Hindlimb muscle (tissue), 1 donor: ENCODE results near the gene CNTN5. TPM values are rescaled to one million over a fixed set of nuclear protein-coding genes. Genes with fewer than 3 reads are reported as not detected.
"Not testable (repeated sequence)": the region's sequence is repeated elsewhere in the genome, so short reads cannot be mapped to it uniquely, and the experiment has no call there.

Experiments used
- DNase-seq: peaks from one replicate; pipeline ENCODE4 v3.0.0-alpha.2; 2013
- polyA plus RNA-seq: library from polyadenylated mRNA; unstranded; fragments of 120-200 nt; gene quantifications from one replicate; pipeline ENCODE4 v1.2.1, GENCODE V29; 2013; ENCODE audit not compliant: insufficient read length

Gene CNTN5
- polyA plus RNA-seq, 1 donor = 4.7 TPM

DNA sequence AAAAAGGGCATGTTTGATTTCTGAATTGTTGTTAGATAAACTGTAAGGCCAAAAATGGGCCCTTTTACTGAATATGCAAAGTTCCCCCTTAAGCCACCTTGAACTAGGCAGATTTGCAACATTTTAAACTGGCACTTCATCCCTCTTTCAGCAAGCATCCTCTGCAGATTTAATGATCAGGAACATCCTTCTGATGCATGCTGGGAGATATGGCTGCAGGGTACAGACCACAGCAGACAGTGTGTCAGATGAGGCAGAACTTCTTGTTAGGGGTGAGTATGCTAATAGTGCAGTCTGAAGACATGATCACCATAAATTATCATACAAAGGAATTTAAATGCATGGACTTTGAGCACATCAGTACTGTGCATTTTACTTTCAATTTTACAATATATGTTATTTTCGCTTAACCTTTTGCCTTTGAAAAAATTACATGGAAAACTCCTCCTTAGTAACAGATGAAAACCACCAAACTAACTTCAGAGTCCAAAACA, 1203.8 kb downstream of the CNTN5 start:
- no peak for DNase-seq

DNA sequence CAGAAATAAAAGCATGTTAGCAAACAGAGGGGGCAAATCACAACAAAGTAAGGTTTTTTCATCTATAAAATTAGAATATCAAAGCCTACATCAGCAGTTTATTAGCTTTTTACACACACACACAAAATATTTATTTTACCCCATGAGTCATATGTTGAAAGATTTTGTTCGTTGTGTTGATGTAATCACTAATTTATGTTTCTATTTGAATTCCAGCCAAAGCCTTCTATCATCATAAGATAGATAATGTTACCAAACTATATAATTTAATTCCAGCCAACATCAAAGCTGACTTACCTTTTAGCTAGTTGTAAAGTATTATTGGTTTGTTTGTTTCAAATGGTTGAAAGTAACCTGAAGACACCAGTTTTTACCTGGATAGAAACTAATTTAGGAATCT, 1208.3 kb downstream of the CNTN5 start:
- DNase-seq = no peak

DNA sequence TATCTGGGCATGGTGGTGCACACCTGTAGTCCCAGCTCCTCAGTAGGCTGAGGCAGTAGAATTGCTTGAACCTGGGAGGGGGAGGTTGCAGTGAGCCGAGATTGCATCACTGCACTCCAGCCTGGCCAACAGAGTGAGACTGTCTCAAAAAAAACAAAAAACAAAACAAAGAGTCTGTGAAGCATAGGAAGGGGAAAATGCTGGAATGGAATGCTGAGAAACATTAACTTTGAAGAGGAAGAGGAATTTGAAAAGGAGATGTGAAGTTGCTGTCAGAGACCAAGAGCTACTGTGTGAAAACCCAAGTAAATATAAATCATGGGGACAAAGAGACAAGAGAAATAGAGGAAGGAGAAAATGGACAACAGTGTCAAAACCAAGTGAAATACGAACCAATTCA, 1211.3 kb downstream of the CNTN5 start:
- no peak for DNase-seq

DNA sequence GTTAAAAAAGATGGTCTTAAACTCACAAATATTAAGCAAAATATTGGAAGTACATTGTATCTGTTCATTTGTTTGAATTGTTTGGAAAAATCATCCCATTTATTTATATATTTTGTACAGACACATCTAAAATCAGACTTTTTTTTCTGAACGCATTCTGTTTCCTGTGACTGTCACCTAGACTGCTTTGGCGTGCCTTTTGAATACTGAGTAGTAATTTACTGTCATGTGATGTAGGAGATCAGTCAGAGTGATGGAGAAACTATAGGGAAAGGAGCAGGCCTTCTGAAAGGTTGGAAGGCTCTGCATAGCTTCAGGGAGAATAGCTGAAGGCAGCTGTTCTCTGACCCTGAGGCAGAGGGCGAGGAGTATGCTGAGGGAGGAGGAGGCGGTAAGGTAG, 1214.3 kb downstream of the CNTN5 start:
- DNase-seq = no peak

DNA sequence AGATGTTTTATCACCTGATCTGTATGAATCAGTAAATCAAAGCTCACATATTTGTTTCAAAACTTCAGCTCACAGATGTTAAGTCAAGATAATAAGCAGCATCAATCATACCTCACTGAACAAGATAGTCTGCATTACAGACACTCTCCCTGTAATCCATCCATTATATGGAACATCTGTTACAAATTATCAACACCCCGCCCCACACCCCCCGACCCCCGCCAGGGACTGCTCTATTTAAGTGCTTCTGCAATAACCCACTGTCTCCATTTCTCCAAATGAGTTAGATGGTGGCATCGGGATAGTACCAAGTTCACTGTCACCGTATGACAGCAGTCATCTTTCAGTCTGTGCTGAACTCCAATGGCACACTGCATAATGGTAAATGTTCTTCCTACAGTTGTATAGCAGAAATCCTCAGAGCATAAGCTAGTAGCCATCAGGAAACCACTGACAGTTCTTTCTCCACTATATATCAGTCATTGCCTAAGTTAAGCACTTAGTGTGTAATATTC, 1219.3 kb downstream of the CNTN5 start:
- DNase-seq = no peak

DNA sequence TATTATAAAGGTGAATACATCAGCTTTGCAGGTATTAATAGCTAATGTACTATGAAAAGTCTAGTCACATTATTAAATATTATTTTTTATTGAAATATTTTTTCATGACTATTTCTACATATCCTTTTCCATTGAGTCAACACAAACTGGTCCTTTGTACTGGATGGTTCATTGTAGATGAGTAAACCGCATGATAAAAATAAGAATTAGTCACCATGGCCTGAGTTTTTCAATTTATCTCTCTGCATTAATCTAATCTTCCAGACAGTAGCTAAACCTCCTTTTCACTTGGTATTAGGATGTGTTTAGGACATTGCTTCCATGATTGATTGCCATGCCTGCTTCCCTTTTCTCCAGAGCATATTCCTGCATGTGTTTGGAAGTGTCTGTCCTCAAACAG, 1227.0 kb downstream of the CNTN5 start:
- no peak for DNase-seq

DNA sequence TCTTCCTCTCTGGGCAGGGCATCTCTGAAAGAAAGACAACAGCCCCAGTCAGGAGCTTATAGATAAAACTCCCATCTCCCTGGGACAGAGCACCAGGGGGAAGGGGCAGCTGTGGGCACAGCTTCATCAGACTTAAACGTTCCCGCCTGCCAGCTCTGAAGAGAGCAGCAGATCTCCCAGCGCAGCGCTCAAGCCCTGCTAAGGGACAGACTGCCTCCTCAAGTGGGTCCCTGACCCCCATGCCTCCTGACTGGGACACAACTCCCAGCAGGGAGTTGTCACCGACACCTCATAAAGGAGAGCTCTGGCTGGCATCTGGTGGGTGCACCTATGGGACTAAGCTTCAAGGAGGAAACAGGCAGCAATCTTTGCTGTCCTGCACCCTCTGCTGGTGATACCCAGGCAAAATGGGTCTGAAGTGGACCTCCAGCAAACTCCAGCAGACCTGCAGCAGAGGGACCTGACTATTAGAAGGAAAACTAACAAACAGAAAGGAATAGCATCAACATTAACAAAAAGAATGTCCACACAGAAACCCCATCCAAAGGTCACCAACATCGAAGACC, 1236.6 kb downstream of the CNTN5 start:
- DNase-seq = not testable (repeated sequence)

DNA sequence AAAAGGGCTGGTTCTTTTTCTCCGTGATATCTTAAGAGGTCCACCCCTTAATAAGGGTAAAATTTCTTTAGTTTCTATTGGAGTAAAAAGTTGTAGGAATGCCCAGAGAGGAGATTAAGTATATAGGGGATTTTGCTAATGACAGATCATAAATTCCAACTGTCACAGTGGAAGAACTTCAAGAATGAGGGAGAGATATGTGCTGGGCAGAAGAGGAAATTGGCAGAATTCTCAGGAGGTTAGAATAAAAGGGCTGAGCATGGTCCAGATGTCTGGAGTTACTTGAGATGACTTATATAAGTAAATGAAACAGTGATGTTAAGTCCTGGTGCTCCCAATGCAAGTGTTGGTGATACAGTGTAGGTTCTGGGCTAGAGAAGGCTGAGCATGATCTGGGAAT, 1248.8 kb downstream of the CNTN5 start:
- DNase-seq = no peak

DNA sequence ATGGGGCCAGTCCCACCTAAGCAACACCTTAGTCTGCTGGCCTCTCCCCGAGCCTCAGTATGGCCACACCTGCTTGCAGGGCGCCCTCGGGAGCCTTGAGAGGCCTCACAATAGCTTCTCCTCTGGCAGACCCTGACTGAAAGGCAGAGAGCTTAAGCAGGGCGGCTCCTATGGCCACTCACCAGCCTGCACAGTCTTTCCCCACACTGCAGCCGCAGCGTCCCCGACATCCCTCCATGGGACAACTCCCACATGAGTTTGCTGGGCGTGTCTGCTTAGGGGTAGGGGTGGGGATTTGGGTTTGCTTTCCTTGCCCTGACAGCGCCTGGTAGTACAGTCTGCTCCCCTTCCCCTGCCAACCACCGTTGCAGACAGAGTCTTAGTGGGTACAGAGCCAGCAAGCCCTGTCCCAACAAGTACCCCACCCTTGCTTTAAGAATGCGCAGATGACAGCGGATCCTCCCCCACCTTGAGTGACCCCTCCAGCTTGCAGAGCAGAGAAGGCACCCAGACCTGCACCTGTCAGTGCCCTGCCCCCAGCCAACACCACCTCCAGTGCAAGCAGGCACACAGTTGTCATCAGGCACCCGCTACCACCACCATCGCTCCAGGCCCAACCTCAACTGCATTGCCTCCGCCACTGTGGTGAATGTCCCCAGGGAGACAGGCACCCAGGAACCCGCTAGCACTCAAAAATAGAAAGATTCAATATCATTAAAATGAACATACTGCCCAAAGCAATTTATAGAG, 1252.5 kb downstream of the CNTN5 start:
- no peak for DNase-seq

DNA sequence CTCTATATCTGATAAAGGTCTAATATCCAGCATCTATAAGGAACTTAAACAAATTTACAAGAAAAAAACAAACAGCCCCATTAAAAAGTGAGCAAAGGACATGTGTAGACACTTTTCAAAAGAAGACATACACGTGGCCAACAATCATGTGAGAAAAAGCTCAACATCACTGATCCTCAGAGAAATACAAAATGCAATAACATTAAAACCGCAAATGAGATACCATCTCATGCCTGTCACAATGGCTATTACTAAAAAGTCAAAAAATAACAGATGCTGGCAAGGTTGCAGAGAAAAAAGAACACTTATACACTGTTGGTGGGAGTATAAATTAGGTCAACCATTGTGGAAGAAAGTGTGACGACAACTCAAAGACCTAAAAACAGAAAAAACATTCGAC, 1253.7 kb downstream of the CNTN5 start:
- not testable (repeated sequence) for DNase-seq

DNA sequence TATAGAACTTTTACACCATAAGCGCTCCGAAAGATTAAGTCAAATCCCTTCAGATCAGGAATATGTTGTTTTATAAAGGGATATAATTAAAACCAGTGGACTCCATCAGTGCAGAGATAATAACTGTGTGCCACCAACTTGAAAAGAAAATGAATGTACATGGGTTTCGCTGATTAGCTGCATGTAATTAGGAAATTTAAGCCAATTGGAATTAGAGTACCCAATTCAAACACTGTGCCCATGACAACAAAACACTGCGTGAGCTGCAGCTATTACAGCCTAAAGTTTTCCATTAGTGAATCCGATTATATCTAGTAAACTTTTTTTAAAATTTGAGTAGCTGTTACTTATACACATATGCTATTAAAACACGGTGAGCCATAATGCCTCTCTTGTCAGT, 1274.0 kb downstream of the CNTN5 start:
- DNase-seq = no peak

DNA sequence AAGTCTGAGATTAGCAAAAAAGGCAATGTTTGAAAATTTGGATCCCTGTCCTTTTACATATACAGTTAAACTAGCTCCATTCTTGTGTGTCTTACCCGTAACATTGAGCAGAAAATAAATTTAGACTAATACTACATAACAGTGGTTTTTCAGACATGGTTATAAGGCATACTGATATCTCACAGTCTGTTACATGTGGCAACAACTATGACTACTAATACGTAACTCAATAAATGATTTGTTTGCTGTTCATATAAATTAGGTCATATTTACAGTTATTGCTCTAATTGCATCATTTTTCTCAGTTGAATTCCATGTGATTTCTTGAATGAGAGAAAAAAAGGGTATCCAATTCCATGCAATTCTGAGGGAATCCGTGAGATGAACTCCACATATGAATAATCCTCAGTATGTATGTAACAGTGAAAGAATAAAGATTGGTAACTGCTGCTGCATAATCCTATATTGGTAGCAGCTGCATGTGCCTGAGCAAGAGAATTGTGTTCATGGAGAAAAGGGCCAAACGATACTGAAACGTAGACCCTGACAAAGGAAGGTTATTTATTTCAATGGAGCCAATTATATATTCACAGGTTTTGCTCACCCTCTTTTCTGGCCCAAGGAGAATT, 1275.4 kb downstream of the CNTN5 start:
- no peak for DNase-seq

DNA sequence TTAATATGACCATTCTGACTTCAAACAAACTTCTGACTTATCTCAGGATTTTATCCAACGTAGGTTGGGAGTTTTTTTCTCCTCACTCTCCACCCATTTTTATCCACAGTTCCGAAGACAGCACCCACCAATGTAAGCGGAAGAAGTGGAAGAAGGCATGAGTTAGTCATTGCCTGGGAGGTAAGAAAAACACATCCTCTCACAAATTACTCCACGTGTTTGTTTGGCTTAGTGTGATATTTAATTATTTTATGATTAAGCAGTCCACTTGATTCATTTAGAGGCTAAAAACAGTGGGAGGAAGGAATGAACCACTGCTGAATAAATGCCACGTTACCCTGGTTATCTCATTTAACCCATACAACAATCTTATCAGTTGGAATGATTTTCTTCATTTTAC, 1276.8 kb downstream of the CNTN5 start:
- DNase-seq = no peak

DNA sequence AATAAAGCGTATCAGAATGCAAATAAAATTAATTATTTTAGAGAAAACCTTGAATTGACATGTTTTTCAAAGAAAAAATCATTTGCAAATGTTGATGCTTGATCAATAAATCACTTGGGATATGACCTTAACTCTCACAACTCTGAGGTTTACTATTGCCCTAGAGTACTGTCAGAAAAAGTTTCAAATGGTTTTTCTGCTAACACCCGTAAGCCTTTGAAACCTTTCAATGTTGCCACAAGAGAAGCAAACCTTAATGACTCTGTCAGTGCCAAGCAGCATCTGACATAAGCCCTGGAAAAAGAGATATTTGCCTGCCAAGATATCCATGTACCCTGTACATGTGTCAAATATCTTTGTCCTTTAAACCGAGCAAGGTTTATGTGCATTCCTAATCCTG, 1282.1 kb downstream of the CNTN5 start:
- no peak for DNase-seq

DNA sequence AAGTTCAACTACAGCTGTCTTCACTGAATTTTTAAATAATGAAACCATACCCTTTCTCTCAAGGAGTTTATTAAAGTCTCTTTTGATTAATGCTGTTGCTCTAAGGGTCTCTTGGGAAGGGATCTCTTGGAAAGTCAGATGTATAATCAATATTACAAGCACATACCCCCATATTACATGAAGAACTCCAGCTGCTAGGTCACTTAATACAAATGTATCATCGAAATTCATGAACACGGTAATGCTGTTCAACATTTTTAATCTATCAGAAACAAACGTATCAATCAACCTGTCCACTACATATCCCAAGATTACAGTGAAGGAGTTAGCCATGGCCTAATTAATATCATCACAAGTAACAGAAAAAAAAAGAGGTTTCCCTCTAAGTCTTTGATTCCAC, 1283.1 kb downstream of the CNTN5 start:
- DNase-seq = no peak

DNA sequence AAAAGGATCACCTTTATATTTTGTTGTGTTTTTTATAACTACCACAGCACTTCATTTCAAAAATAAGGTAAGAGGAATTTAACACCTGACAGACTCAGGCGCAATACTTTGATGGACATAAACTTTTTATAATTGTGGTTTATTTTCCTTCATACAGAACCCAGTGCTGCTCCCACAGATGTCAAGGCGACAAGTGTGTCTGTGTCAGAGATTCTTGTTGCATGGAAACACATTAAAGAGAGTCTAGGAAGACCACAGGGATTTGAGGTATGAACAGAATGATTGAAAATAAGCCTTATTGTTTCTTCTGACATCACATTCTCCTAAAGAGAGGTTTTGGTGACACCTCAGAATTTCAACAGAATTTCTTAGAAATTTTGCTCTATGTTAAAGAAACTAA, 1287.5 kb downstream of the CNTN5 start:
- DNase-seq = no peak

DNA sequence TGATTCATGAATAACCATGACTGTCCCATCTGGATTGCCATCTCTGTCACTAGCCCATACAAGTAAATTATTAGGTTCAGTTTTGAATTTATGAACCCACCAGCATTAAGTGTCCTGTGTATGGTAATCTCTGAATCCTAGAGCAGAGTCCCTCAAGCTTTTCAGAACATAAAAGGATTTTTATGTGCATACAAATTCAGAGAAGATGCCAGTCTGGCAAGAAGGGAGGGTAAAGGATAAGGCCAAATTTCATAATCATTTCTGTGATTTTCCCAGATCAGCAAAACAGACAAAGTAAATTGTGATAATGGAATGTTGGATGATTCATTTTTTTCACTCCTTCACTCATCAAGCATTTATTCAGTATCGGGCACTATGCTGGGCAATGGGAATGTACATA, 1295.2 kb downstream of the CNTN5 start:
- DNase-seq = no peak

DNA sequence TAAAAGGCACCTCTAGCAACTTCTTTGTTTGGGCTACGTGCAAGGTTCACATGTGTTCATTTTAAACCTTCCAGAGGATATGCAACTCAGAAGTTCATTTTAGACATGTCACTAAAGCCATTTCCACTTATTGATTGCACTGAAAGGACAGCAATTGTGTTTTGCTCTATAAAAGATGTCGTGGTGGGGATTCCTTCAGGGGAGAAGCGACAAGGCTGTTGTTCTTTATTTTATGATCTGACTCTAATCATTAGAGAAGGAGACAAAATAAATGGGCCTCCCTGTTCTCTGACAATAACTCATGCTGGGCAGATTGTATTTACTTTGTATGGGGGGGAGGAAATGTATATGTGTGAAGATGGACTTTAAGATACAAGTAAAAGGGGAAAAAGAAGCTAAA, 1296.2 kb downstream of the CNTN5 start:
- no peak for DNase-seq

DNA sequence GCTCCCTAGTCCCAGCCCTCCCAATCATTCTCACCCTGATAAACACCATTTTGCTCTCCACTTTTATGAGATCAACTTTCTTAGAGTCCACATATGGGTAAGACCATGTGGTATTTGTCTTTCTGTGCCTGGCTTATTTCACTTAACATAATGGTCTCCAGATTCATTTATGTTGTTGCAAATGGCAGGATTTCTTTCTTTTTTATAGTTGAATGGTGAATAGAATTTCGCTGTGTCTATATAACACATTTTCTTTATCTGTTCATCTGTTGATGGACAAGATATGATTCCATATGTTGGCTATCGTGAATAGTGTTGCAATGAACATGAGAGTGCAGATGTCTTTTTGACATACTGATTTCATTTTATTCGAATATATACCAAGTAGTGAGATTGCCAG, 1298.9 kb downstream of the CNTN5 start:
- DNase-seq = no peak

DNA sequence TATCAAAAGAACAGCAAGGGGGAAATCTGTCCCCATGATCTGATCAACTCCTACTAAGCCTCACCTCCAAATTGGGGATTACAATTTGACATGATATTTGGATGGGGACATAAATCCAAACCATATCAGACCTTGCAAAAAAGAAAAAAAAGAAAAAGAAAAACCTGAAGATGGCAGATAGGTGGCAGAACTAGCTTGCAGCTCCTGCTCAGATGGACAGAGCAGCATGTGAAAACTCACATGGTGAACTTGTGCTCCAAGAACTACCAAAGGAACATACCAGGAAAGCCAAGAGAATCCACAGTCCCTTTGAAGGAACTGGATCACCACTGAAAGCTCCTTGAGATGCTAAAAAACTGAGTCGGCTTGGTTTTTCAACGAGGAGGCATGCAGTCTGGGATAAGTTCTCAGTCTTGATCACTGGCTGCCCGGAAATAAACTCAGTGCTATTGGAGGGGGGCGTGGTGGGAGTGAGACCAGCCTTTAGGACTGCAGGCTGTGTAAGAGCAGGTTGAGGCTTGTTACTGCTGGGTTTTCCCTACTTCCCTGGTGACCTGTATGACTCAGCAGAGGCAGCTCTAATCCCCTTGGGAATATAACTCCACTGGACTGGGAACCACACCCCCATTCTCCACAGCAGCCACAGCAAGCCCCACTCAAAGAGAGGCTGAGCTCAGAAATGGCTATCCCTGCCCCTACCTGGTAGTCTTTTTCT, 1308.0 kb downstream of the CNTN5 start:
- no peak for DNase-seq

DNA sequence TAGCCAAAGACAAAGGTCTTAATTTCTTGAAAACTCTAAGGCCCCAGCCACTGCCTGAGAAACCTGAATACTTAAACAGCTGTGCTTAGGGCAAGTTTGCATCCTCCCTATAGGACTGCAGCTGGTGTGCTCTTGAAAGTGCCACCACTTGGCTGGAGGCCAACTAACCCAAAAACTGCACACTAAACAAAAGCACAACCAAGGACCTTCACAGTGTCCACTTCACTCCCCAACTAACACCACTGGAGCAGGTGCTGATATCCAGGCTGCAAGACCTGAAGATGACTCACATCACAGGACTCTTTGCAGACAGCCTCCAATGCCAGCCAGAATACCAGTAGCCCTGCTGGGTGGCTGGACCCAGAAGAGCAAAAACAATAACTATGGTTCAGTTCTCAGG, 1308.6 kb downstream of the CNTN5 start:
- no peak for DNase-seq

DNA sequence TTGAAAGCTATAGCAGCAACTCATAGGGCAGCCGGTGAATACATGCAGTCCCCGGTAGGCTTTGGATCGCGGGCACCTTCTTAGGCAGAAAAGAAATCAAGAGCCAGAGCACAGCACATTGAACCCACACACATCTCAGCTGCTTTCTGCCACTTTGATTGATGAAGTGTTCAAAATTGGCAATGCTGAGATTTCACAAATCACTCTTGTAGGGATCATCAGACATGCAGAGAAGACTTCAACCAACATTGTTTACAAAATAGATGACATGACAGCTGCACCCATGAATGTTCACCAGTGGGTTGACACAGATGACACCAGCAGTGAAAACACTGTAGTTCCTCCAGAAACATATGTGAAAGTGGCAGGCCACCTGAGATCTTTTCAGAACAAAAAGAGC, 1316.1 kb downstream of the CNTN5 start:
- DNase-seq = no peak

DNA sequence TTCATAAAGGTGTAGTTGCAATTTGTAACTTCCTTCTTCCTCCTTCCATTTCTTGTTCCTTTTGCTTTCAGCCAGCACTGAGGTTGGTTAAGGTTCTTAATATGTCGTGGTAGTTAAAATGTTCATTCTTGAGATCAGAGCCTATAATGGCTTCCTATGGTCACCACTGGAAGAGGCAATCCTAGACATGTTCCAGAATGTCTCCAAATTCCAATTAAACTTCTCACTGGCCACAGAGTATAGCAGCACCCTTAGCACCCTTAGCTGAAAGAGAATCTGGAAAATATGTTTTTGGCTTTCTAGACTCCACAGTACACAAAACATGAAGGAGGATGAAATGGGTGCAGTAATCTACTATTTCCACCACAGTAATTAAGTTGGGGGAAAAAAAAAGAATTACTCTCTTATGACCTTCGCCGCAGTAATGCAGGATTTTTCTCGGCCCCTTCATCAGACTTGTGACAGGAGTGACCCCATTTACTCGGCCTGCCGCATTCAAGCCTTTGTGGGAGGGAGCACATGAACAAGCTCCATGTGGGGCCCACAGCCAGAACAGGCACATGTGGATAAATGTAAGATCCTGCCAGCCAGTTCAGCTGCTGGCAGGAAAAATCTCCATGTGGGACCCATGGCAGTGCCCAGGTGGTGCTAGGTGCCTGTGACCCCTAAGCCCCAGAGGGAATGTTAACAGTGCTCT, 1317.5 kb downstream of the CNTN5 start:
- no peak for DNase-seq
